Activated T-cell treated with anti-CD3 and anti-CD28 coated beads, Interleukin-2, amount 50 U/mL, for 48 hours (primary cell): ENCODE measurements around the gene CAMK2A.

Source experiments
- DNase-seq, 2 experiments: peaks; one replicate each; pipeline ENCODE4 v3.0.0-alpha.2; 2020

Gene CAMK2A

GRCh38 chr5:150183436-150183835, 106.1 kb downstream of the CAMK2A start:
- no peak for DNase-seq

- no peak for DNase-seq
These were observed 106.8 kb downstream of the CAMK2A start for GRCh38 chr5:150182774-150183173.

- DNase-seq, result no peak
These were observed 107.6 kb downstream of the CAMK2A start for GRCh38 chr5:150181766-150182545.

GRCh38 chr5:150181027-150181426, 108.5 kb downstream of the CAMK2A start:
- no peak for DNase-seq

- DNase-seq, result no peak
These were observed 109.1 kb downstream of the CAMK2A start for GRCh38 chr5:150180241-150181026.

GRCh38 chr5:150179019-150179620, 110.5 kb downstream of the CAMK2A start:
- no peak for DNase-seq

GRCh38 chr5:150178262-150178661, 111.3 kb downstream of the CAMK2A start:
- no peak for DNase-seq

- no peak for DNase-seq
These were observed 111.9 kb downstream of the CAMK2A start for GRCh38 chr5:150177721-150178120.

GRCh38 chr5:150176745-150177477, 112.7 kb downstream of the CAMK2A start:
- DNase-seq, result no peak

- DNase-seq, result no peak
These were observed 114.0 kb downstream of the CAMK2A start for GRCh38 chr5:150175536-150175935.

- no peak for DNase-seq
These were observed 114.5 kb downstream of the CAMK2A start for GRCh38 chr5:150175076-150175475.

- no peak for DNase-seq
These were observed 115.3 kb downstream of the CAMK2A start for GRCh38 chr5:150174285-150174684.

GRCh38 chr5:150173161-150173560, 116.4 kb downstream of the CAMK2A start:
- DNase-seq, result no peak

- DNase-seq, result no peak
These were observed 117.0 kb downstream of the CAMK2A start for GRCh38 chr5:150172556-150172955.

- no peak for DNase-seq
These were observed 117.4 kb downstream of the CAMK2A start for GRCh38 chr5:150172145-150172544.
